ENCODE measurements around the gene POLR3H. TPM values are rescaled to one million over a fixed set of nuclear protein-coding genes. Genes with fewer than 3 reads are reported as not detected.

Gene POLR3H
- total RNA-seq, 2 donors from 2014 or later = 30.1 to 32.6 TPM

DNA sequence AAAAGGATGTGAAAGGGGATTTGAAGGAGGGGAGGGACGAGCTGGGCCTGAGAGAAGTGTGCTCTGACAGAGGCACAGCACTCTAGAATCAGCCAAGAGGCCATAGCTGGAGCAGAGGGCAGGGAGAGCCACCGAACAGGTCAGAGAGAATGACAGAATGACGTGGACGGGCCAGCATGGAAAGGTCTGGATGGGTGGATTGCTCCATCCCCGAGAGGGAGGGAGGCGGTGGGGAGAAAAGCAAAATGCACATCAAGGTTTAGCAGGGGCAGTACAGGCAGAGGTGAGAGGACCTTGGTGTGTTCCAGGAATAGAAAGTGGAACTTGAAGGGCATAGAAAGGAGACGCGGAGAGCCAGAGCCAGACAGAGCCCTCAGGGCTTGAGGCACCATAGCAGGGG lies 38.4 kb upstream of the POLR3H start:
- Mint-ChIP-seq H3K36me3 (ENCODE audit: low read depth) (peaks cover 26% of the 10 kb centered on the region), H3K4me3 (no peak overlapping the region), H3K27me3 (ENCODE audit: insufficient read depth) (no peaks in the 10 kb centered on the region), H3K27ac (no peak overlapping the region), H3K4me1 (peaks cover 3% of the 10 kb centered on the region), H3K9me3 (no peaks in the 10 kb centered on the region)
- Histone ChIP-seq H3K9me3 (ENCODE audit: control insufficient read depth, low read length) (no peaks in the 10 kb centered on the region), H3K4me3 (ENCODE audit: low read length) (no peak overlapping the region), H3K27ac (ENCODE audit: low read depth, low read length) (no peak overlapping the region), H3K36me3 (ENCODE audit: control insufficient read depth, insufficient read depth, low read length) (peaks cover 21% of the 10 kb centered on the region), H3K27me3 (ENCODE audit: control insufficient read depth, insufficient read depth, low read length, poor library complexity, severe bottlenecking) (no peaks in the 10 kb centered on the region), H3K4me1 (ENCODE audit: control insufficient read depth, insufficient read depth, low read length) (no peaks in the 10 kb centered on the region), H3K9ac (ENCODE audit: extremely low read depth, low read length, poor library complexity, severe bottlenecking) (no peak overlapping the region)
- TF ChIP-seq, protein P1, sequence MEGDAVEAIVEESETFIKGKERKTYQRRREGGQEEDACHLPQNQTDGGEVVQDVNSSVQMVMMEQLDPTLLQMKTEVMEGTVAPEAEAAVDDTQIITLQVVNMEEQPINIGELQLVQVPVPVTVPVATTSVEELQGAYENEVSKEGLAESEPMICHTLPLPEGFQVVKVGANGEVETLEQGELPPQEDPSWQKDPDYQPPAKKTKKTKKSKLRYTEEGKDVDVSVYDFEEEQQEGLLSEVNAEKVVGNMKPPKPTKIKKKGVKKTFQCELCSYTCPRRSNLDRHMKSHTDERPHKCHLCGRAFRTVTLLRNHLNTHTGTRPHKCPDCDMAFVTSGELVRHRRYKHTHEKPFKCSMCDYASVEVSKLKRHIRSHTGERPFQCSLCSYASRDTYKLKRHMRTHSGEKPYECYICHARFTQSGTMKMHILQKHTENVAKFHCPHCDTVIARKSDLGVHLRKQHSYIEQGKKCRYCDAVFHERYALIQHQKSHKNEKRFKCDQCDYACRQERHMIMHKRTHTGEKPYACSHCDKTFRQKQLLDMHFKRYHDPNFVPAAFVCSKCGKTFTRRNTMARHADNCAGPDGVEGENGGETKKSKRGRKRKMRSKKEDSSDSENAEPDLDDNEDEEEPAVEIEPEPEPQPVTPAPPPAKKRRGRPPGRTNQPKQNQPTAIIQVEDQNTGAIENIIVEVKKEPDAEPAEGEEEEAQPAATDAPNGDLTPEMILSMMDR (conservative IDR thresholded peaks at IDR 0.05) = no peak
- WGBS, 2 experiments (ENCODE audit: insufficient coverage in 1 of 2, insufficient read length in 1 of 2) = 91 to 93% methylated on average over 8 of the region's 8 CpGs
- DNase-seq = no peak

DNA sequence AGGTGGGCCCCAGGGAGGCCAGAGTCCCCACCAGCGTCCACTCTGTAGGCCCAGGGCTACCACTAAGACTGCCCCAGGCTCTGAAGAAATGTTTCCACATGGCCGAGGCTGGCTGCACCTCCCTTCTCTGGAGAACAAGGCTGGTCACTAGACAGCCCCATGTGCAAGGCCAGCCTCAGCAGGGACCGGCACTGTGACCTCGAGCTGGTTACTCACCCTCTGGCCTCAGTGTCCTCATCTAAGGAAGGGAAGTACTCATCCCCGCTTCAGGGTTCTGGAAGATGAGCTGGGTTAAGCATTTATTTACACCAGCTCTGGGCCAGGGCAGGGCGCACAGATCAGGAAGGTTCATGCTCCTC lies 35.7 kb upstream of the POLR3H start:
- 90 to 97% methylated on average over 6 of the region's 6 CpGs for WGBS, 2 experiments (ENCODE audit: insufficient coverage in 1 of 2, insufficient read length in 1 of 2)
- Mint-ChIP-seq H3K9me3 (no peaks in the 10 kb centered on the region), H3K4me1 (no peaks in the 10 kb centered on the region), H3K27me3 (ENCODE audit: insufficient read depth) (no peaks in the 10 kb centered on the region), H3K27ac (no peak overlapping the region), H3K36me3 (ENCODE audit: low read depth) (peaks cover 34% of the 10 kb centered on the region), H3K4me3 (no peak overlapping the region)
- DNase-seq = no peak
- H3K4me1 ChIP-seq (ENCODE audit: control insufficient read depth, insufficient read depth, low read length) = no peaks in the 10 kb centered on the region
- peaks cover 23% of the 10 kb centered on the region for H3K36me3 ChIP-seq (ENCODE audit: control insufficient read depth, insufficient read depth, low read length)
- no peaks in the 10 kb centered on the region for H3K27me3 ChIP-seq (ENCODE audit: control insufficient read depth, insufficient read depth, low read length, poor library complexity, severe bottlenecking)
- no peaks in the 10 kb centered on the region for H3K9me3 ChIP-seq (ENCODE audit: control insufficient read depth, low read length)
- TF ChIP-seq, protein P1 (conservative IDR thresholded peaks at IDR 0.05) = no peak
- no peak overlapping the region for H3K27ac ChIP-seq (ENCODE audit: low read depth, low read length)
- H3K4me3 ChIP-seq (ENCODE audit: low read length) = no peak overlapping the region
- H3K9ac ChIP-seq (ENCODE audit: extremely low read depth, low read length, poor library complexity, severe bottlenecking) = no peak overlapping the region

DNA sequence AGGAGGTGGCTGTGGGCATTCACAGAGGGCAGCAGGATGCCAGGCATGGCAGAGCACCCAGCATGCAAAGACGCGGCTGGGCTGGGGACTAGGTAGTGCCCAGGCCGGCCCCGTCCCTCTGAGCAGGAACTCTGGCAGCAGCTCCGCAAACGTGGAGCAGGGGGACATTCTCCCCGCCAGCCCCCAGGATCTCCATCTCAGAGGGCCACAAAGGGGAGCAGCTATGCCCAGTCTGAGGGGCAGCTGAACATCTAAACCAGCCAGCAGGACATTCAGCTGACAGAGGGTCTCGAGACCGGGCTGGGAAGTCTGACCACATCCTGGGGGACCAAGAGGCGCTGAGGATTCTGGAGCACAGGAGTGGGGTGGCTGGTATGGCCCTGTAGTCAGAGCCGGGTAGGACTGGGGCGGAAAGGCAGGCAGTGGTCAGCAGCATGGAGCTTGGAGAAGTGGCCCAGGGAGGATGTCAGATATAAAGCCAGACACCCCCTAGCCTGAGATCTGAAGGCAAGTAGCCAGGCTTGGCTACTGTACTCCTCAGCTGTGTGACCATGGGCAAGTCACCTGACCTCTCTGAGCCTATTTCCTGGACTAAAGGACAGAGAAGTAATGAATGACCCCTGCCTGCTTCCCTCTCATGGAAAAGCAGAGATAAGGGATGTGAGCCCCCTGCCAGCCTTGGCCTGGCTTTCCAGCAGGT lies 35.2 kb upstream of the POLR3H start:
- H3K27me3 Mint-ChIP-seq (ENCODE audit: insufficient read depth) = no peaks in the 10 kb centered on the region
- H3K36me3 Mint-ChIP-seq (ENCODE audit: low read depth) = peaks cover 31% of the 10 kb centered on the region
- peak overlapping the region; percentile 41 for H3K27ac Mint-ChIP-seq
- DNase-seq = no peak
- 84 to 88% methylated on average over 8 to 12 of the region's 12 CpGs for WGBS, 2 experiments (ENCODE audit: insufficient coverage in 1 of 2, insufficient read length in 1 of 2)
- Histone ChIP-seq H3K4me3 (ENCODE audit: low read length) (no peak overlapping the region), H3K9me3 (ENCODE audit: control insufficient read depth, low read length) (no peaks in the 10 kb centered on the region), H3K27me3 (ENCODE audit: control insufficient read depth, insufficient read depth, low read length, poor library complexity, severe bottlenecking) (no peaks in the 10 kb centered on the region), H3K36me3 (ENCODE audit: control insufficient read depth, insufficient read depth, low read length) (peaks cover 20% of the 10 kb centered on the region), H3K9ac (ENCODE audit: extremely low read depth, low read length, poor library complexity, severe bottlenecking) (no peak overlapping the region), H3K27ac (ENCODE audit: low read depth, low read length) (no peak overlapping the region), H3K4me1 (ENCODE audit: control insufficient read depth, insufficient read depth, low read length) (no peaks in the 10 kb centered on the region)
- H3K4me1 Mint-ChIP-seq = no peaks in the 10 kb centered on the region
- H3K4me3 Mint-ChIP-seq = no peak overlapping the region
- TF ChIP-seq, protein P1 (conservative IDR thresholded peaks at IDR 0.05) = no peak
- no peaks in the 10 kb centered on the region for H3K9me3 Mint-ChIP-seq
